GM21515 (cell line): ENCODE data around the gene CUL1.

Experiments
- ATAC-seq: cut with Tn5 transposase; IDR thresholded peaks from one replicate; pipeline ENCODE4 v1.9.1; 2021; ENCODE audit not compliant: unreplicated experiment

CUL1 gene

DNA sequence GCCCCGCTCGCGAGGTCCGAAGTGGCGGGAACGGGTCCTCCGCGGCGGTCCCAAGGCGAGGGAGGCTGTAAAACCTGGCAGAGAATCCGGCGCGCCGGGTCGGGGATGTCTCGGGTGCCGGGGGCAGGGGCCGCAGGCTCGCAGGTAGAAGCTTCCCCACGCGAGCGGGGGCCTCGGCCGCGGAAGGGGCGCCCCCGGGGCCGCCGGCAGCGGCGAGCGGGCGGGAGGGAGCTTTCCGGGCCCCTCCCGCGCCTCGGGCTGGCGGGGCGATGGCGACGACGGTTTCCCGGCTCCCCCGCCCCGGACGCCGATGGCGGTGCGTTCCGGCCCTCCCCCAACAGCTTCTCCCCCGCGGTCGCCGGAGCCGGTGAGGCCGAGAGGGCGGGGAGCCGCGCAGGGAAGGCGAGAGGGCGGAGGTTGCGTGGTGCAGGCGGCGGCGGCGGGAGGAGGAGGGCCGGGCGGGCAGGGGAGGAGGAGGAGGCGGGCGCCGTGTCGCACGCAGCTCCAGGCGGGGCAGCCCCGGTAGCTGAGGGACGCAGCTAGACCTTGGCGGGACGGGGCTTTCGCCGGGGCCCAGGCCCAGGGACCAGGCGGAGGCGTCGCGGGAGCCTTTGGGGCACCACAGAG, at the start of gene CUL1:
TSS of gene CUL1 (plus strand) at position 507 of the 627 bp plus-strand sequence. CDS start 31,220 bp downstream, outside the sequence.
- ATAC-seq: peak; percentile 70

DNA sequence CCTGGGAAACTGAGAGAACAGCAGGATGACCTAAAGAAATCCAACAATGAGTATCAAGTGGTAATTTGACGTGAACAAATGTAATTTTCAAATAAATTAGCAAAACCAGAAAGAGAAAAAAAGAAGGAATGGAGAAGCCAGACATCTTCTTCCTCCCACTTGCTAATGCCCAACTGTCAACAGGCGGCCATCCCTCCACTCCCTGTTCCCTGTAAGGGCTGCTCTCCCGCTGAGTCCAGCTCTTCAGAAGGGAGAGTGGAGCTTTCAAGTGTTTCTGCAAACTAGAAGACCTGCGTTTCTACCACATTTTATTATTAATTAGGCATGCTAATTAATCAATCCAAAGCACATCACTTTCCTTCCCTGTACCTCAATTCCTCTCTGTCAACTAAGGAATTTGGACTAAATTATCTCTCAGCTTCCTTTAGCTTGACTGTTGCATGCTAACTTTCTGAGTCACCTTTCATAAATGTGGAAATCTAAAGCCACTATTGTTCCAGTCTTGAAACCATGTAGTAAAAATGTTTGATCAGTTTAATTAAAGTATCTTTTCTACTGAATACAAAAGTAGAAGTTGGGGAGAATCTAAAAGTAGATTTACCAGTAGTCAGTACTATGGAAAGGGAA, 48.4 kb upstream of the CUL1 start:
- no peak for ATAC-seq

DNA sequence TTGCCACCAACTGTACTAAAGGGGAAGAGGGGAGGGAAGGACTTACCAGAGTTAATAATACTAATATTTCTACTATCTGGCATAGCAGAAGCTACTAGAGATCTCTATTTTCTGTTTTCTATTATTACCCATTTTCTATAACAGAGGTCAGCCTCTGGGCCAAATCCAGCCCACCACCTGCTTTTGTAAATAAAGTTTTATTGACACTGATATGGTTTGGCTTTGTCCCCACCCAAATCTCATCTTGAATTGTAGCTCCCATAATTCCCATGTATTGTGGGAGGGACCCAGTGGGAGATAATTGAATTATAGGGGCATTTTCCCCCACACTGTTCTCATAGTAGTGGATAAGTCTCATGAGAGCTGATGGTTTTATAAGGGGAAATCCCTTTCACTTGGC, 45.9 kb upstream of the CUL1 start:
- ATAC-seq: no peak

DNA sequence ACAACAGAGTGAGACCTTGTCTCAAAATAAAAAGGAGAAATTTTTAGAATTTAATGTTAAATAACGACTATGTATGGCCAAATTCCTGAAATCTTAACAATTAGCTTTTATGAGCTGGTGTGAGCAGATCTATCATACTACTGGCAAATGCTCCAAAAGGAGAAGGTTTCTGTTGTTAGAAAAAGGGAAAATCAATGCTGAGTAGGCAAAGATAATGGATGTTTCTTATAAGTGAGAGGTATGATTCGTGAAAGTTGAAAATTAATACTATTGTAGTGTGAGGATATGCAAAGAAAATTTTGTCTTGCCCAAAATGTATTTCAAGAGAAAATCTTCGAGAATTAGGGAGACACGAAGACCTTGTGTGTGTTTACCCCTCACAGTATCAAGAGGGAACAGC, 40.8 kb upstream of the CUL1 start:
- ATAC-seq: no peak

DNA sequence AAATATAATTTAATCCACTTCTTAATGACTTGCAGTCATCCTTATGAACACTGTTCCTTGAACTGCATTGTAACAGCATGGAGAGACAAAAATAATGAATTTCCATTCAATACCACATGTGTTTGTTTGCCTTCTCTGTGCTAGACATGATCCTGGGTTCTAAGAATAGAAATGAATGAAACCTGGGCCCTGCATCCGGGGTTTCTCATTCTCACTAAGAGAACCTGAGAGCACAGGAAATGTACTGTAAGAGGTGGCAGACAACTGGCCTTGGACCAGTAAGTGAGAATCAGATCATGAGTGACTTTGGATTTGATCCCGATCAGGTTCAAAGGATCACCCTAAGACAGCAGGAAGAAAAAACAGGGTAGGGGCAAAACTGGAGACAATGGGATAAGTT, 37.2 kb upstream of the CUL1 start:
- ATAC-seq: no peak

DNA sequence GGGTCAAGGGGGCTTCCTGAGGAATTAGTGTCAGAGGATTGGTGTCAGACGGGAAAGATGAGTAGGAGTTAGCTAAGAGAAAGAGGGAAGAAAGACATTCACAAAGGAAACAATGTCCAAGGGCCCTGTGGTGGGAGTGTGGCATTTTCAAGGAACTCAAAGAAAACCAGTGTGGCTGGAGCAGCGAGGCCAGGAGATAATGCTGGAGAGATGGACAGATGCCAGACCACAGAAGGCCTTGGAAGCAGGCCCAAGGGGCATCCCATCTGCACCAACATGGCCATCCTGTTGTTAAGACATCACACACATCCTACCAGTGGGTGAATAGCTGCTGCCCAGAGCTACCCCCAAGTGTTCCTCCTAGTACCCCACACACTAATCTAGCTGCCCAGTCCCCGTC, 36.1 kb upstream of the CUL1 start:
- no peak for ATAC-seq

DNA sequence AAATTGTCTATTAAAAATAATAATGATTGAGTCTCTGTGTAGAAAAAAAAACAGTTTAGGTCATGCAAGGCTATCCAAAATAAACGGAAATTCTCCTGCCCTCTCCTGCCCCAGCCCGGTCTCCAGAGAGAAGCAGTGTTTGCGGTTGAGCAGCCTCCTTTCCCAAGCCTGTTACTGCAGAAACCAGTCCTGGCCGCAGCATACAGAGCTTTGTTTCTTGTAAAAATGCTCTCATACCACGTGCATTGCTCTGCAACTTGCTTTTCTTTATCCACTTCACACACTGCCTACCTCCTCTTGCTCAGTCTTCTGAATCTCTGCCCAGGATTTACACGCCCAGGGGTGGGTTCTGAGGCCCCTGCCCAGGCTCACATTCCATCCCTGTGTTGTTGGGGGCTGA, 34.4 kb upstream of the CUL1 start:
- ATAC-seq: no peak

DNA sequence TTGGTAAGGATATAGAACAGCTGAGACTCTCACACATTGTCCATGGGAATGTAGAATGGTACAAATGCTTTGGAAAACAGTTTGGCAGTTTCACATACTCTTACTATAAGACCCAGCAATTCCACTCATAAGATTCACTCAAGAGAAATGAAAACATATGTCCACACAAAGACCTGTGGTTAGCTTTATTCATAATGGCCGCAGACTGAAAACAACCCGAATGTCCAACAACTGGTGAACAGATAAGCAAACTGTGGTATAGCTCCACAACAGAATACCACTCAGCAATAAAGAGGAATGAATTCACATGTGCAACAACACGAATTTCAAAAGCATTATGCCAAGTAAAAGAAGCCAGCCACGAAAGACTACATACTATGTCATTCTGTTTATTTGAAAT, 33.5 kb upstream of the CUL1 start:
- no peak for ATAC-seq

DNA sequence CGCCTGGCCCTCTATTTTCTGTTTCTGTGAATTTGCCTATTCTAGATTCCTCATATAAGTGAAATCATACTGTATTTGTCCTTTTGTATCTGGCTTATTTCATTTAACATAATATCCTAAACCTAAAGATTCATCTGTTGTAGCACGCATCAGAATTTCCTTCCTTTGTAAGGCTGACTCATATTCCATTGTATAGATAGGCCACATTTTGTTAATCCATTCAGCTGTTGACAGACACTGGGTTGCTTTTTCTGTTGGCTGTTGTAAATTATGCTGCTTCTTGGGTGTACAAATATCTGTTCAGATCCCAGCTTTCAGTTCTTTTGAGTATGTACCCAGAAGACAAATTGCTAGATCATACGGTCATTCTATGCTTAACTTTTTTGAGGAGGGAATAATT, 28.8 kb upstream of the CUL1 start:
- ATAC-seq: no peak

DNA sequence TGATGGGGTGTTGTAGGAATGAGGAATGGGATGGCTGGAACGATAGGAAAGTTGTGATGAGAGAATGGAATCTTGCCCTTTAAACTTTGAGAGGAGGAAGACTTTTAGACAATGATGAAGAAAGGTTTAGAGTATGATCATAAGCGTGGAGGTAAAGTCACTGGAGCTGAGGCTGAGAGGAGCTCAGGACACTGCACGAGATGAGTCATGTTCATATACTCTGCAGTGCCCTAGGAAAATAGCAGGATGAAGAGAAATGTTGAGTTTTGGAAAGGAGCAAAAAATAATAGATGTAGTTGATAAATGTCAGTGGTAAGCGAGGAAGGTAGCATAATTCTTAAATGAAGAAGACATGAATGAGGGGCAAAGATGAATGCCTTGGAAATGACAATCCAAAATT, 28.3 kb upstream of the CUL1 start:
- no peak for ATAC-seq

DNA sequence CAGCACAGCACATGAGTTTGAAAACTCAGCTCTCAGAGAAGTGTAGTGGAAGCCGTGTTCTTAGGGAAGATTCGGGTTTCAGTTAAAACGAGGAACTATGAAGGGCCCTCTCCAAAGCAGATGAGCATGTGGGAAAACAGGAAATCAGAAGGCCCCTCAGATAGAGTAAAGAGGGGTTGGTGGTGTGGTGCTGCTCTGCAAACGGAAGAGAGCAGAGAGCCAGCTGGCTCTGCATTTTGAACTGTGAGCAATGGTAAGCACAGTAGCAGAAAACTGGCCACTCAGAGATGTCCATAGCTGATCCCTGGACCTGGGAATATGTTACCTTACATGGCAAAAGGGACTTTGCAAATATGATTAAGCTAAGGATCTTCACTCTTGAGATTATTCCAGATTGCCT, 27.9 kb upstream of the CUL1 start:
- ATAC-seq: no peak

DNA sequence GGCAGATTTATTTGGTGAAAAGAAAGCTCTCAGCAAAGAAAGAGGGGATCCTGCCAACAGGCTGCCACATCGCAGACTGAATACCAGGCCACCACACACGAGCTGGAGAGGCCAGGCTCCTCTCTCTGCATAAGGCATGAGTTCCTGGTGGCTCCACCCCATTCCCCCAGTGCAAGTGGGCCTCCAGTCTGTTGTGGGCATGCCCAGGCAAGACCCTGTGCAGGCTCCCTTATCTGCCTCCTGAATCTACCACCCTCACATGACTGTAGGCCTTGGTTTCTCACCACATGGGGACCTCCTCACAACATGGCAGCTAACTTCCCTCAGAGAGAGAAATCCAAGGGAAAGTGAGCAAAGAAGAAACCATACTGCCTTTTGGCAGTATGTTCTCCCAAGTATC, 26.7 kb upstream of the CUL1 start:
- ATAC-seq: no peak

DNA sequence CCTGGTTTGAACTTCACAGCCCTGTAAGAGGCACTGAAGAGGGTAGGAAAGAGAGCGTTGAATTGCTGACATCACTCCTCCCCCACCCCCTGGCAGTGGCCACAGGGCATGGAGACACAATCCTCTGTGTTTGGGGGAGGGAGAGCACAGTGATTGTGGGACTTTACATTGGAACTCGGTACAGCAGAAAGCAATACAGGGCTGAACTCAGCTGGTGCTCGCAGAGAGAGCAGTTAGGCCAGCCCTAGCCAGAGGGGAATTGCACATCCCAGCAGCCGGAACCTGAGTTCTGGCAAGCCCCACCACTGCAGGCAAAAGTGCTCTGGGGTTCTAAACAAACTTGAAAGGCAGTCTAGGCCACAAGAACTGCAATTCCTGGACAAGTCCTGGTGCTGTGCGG, 24.0 kb upstream of the CUL1 start:
- ATAC-seq: no peak

DNA sequence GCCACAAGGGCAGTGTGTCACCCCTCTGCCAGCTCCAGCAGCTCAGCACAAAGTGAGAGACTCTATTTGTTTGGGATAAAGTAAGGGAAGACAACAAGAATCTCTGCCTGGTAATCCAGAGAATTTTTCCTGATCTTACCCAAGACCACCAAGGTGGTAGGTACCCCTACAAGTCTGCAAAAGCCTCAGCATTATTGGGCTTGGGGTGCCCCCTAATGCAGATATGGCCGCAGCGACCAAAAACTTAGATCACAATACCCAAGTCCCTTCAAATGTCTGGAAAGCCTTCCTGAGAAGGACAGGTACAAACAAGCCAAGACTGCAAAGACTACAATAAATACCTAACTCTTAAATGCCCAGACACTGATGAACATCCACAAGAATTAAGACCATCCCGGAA, 22.4 kb upstream of the CUL1 start:
- no peak for ATAC-seq

DNA sequence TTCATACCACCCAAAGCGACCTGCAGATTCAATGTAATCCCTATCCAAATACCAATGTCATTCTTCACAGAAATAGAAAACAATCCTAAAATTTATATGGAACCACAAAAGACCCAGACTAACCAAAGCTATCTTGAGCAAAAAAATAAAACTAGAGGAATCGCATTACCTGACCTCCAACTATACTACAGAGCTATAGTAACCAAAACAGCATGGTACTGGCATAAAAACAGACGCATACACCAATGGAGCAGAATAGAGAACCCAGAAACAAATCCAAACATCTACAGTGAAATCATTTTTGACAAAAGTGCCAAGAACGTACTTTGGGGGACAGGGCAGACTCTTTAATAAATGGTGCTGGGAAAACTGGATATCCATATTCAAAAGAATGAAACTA, 16.9 kb upstream of the CUL1 start:
- no peak for ATAC-seq

DNA sequence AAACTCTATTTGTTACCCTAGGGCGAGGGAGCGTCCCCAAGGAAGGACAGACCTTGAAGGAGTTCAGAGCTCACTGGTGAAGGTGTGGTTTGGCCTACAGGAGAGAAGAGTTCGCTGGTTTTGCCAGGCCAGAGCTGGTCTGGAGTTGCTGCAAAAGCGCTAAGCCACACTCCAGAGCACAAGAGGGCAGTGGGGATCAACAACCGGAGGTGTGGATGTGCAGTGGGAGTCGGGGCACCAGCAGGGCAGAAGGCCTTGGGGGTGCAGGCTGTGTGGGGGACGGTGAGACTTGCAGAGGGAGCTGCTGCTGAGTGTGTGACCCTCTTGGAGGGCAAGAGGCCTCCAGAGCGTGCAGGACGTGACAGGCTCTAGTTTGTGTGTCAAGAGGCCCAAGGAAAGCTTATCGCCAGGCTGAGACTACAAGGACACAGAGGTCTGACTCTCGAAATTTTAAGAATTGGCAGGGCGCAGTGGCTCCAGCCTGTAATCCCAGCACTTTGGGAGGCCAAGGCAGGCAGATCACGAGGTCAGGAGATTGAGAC, 14.3 kb upstream of the CUL1 start:
- ATAC-seq: no peak

DNA sequence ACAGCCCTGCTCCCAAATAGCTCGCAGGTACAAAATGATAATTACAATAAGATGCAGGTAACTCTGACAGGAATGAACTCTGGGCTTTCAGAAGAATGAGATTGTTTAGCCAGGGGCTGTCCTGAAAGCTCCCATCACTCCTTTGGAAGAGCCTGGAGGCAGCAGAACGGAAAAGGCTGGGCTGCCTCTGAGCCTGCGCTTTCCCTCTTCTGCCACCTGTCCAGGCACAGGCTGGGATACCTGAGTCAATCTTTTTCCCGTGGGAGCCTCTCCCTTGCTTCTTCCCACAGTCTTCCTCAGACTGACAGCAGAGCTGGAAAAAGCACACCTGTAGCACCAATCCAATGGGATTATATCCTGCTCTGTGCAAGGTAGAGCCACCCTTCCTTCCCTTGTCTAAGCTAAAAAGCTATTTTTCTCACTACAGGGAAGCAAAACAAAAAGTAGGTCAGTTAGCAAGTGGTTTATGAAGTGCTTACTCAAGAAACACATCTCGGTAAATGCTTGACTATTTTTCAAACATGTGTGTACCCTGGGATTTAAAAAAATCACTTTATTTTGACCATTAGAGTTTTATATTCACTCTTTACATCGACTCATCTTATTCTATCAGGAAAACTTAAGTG, 12.3 kb upstream of the CUL1 start:
- ATAC-seq: no peak

DNA sequence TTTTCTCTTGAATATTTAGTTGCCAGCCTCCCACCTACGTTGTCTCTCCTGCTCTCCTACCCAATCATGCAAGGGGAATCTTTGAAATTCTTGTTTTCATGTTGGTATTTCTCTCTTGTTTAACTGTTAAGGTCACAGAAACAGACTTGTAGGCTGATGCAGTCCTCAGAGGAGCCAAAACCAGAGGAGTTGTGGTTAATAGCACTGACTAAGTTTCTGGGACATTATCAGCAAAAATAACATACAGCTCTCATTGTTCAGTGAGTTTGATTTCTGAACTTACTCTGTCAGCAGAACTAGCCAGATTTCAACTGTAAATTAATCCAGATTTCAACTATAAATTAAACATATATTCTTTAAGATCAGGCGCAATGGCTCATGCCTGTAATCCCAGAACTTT, 11.1 kb upstream of the CUL1 start:
- ATAC-seq: no peak

DNA sequence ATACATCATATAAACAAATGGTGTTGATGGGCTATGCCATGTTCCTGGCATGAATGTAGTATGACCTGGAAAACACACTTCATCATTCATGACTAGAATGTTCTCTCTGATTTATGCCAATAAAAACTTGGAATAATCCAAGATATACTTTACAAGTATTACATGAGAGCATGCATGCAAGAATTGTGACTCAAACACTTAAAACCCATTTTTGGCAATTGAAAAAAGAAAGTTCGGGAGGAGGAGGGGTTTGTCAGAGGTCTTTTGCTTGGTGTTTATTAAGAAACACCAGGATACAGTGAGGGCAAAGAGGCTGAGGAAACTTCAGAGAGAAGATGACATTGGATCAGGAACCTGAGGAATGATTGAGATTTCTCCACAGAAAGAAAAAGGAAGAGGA, 10.2 kb upstream of the CUL1 start:
- ATAC-seq: no peak

DNA sequence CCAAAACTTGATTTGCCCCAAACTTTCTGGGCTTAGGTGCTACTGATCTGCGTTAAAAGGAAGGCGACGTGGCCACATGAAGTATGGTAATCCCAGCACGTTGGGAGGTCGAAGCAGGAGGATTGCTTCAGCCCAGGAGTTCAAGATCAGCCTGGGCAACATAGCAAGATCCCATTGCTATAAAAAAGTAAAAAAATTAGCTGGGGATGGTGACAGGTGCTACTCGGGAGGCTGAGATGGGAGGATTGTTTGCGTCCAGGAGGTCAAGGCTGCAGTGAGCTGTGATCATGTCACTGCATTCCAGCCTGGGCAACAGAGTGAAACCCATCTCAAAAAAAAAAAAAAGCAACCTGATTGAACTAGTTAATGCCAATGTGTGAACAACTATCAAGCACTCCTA, 5.1 kb upstream of the CUL1 start:
- no peak for ATAC-seq

DNA sequence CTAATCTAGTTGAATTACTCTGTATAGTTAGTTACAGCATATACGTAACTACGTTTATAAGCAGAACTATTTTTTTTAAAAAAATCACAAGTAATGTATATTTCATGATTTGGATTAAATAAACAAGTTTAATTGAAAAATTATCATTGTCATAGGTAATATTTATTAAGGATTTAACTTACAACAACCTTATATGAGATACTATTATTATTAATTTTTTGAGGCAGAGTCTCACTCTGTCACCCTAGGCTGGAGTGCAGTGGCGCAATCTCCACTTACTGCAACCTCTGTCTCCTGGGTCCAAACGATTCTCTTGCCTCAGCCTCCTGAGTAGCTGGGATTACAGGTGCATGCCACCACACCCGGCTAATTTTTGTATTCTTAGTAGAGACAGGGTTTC, 4.1 kb upstream of the CUL1 start:
- ATAC-seq: no peak

DNA sequence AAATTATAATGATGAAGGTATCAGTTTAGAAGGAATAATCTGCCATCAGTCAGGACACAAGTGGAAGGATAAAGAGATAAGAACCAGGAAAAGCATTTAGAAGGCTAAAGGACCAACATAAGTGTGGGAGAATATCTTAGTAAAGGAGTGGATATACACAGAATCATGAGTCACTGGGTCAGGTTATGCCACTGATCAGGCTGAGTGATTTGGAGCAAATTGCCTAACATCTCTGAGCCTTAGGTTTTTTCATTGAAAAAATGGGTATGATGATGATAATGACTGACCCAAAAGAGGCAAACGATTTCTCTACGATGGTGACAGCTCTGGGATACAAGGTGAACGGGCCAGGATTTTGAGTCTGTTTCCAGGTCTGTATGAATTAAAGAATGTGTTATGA, 2.8 kb upstream of the CUL1 start:
- ATAC-seq: no peak

DNA sequence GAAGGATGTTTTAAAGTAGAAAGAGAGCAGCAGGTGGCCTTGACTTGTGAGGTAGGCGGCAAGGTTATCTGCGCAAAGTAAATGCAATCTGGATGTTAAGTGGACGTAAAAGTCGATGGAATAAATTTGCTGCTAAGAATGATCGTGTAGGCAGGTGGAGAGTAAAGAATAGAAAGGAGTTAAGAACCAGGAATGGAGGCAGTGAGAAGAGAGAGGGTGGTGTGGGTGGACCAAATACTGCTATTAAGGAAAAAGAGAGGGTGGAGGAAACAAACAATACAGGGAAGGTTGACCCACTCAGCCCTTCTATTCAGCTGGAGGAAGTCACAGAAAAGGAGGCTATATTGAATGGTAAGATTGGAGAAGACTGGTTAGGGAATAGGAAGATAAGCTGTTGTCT, 1.9 kb upstream of the CUL1 start:
- no peak for ATAC-seq
